Nephron (organoid): ENCODE results near the gene TBC1D3K.
"Not testable (repeated sequence)": the region's sequence is repeated elsewhere in the genome, so short reads cannot be mapped to it uniquely, and the experiment has no call there.

ENCODE experiments used
- H3K27ac Mint-ChIP-seq, 3 experiments: 2 replicates each; pipeline ENCODE4 v1.8.0; 2020; ENCODE audit warnings: mixed read lengths in 3 of 3, mild to moderate bottlenecking in 2 of 3, moderate library complexity in 1 of 3
- H3K27me3 Mint-ChIP-seq: 2 replicates; pipeline ENCODE4 v1.8.0; 2021; ENCODE audit warnings: low read depth, mild to moderate bottlenecking, moderate library complexity, mixed read lengths
- H3K36me3 Mint-ChIP-seq: 2 replicates; pipeline ENCODE4 v1.8.0; 2020; ENCODE audit warnings: low read depth, mixed read lengths
- H3K4me1 Mint-ChIP-seq: 2 replicates; pipeline ENCODE4 v1.8.0; 2020; ENCODE audit warnings: mixed read lengths
- H3K4me3 Mint-ChIP-seq, 3 experiments: 2 replicates each; pipeline ENCODE4 v1.8.0; 2020; ENCODE audit warnings: mild to moderate bottlenecking in 3 of 3, mixed read lengths in 3 of 3, moderate library complexity in 2 of 3
- H3K9me3 Mint-ChIP-seq: 2 replicates; pipeline ENCODE4 v1.8.0; 2020; ENCODE audit warnings: mixed read lengths
- CTCF ChIP-seq, 3 experiments: fragments of 200-600 bp; sonication (generic); IDR thresholded peaks; one replicate each; pipeline ENCODE4 v1.5.0; 2021; ENCODE audit warnings: antibody characterized with exemption in 3 of 3; ENCODE audit not compliant: unreplicated experiment in 3 of 3

The TBC1D3K gene

GRCh38 chr17:37924115-37924514, at the start of gene TBC1D3K:
Gene TBC1D3K (plus strand): TSS chr17:37924415. CDS start chr17:37926000, 1,585 bp downstream.
- not testable (repeated sequence) for H3K27ac Mint-ChIP-seq, H3K9me3 Mint-ChIP-seq, H3K36me3 Mint-ChIP-seq, H3K4me1 Mint-ChIP-seq, H3K27me3 Mint-ChIP-seq, H3K4me3 Mint-ChIP-seq

DNA sequence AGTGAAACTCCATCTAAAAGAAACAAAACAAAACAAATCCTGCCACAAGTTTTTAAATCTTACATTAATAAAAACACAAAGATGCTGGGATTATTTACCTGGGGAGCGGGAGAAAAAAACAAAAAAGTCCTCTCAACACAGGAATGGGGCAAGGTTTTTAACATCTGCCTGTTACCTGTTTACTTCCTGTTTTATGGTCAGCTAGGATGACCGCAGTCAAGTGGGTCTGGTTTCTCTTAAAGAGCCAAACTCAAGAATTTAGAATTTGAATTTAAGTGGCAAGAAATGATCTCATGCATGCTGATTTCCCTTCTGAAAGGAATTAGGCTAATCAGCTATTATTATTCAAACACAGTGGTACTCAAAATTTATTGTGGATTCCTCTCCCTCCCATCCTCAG, 39.7 kb upstream of the TBC1D3K start:
- Mint-ChIP-seq H3K4me3 (no peak overlapping the region), H3K27me3 (no peaks in the 10 kb centered on the region), H3K27ac (no peak overlapping the region), H3K9me3 (no peaks in the 10 kb centered on the region), H3K4me1 (no peaks in the 10 kb centered on the region), H3K36me3 (no peaks in the 10 kb centered on the region)
- TF ChIP-seq CTCF (IDR thresholded peaks at IDR 0.05; ENCODE audit: unreplicated experiment in 3 of 3) = no peak

- no peaks in the 10 kb centered on the region for H3K4me1 Mint-ChIP-seq
These were observed 39.1 kb upstream of the TBC1D3K start for GRCh38 chr17:37885136-37885535.

GRCh38 chr17:37888881-37889280, 35.3 kb upstream of the TBC1D3K start:
- no peaks in the 10 kb centered on the region for H3K27me3 Mint-ChIP-seq
- no peaks in the 10 kb centered on the region for H3K36me3 Mint-ChIP-seq
- no peaks in the 10 kb centered on the region for H3K4me1 Mint-ChIP-seq
- H3K9me3 Mint-ChIP-seq = no peaks in the 10 kb centered on the region
- H3K27ac Mint-ChIP-seq = no peak overlapping the region
- no peak for TF ChIP-seq CTCF (IDR thresholded peaks at IDR 0.05; ENCODE audit: unreplicated experiment in 3 of 3)
- H3K4me3 Mint-ChIP-seq = no peak overlapping the region

More at GRCh38 chr17:37885136-37885535, 39.1 kb upstream of the TBC1D3K start:
- Mint-ChIP-seq H3K4me3 (no peak overlapping the region), H3K27ac (no peak overlapping the region), H3K27me3 (no peaks in the 10 kb centered on the region), H3K9me3 (no peaks in the 10 kb centered on the region), H3K36me3 (no peaks in the 10 kb centered on the region)
- TF ChIP-seq CTCF (IDR thresholded peaks at IDR 0.05; ENCODE audit: unreplicated experiment in 3 of 3) = no peak

DNA sequence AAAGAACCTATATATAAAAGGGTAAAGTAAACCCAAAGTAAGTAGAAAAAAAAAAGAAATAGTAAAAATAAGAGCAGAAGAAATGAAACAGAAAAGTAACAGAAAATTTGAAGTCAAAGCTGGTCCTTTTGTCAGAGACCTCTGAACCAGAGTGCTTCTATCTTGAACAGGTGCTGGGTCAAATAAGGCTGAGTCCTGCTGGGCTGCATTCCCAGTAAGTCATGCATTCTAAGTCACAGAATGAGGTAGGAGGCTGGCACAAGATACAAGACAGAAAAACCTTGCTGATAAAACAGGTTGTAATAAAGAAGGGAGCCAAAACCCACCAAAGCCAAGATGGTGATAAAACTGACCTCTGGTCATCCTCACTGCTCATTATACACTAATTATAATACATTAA, 27.3 kb upstream of the TBC1D3K start:
- not testable (repeated sequence) for H3K4me3 Mint-ChIP-seq

More for the DNA sequence above, 27.3 kb upstream of the TBC1D3K start:
- not testable (repeated sequence) for H3K27me3 Mint-ChIP-seq, H3K27ac Mint-ChIP-seq, H3K36me3 Mint-ChIP-seq, H3K4me1 Mint-ChIP-seq, H3K9me3 Mint-ChIP-seq
